Mesendoderm (in vitro differentiated cells): ENCODE results near the gene FMOD.

ENCODE experiments used
- DNase-seq: peaks from one replicate; pipeline ENCODE4 v3.0.0; 2013
- H2AK5ac ChIP-seq: 2 replicates; pipeline ENCODE4 v1.6.1; 2013; ENCODE audit warnings: low read length, inconsistent platforms
- H2BK120ac ChIP-seq: 2 replicates; pipeline ENCODE4 v1.6.1; 2013; ENCODE audit warnings: low read depth, mild to moderate bottlenecking, low read length, moderate library complexity, mixed read lengths
- H2BK15ac ChIP-seq: replicated peaks from 2 replicates; pipeline ENCODE4 v1.6.1; 2013; ENCODE audit warnings: low read depth, mild to moderate bottlenecking, moderate library complexity
- H2BK5ac ChIP-seq: 2 replicates; pipeline ENCODE4 v1.6.1; 2013; ENCODE audit warnings: low read length, inconsistent platforms
- H3K18ac ChIP-seq: 2 replicates; pipeline ENCODE4 v1.6.1; 2013; ENCODE audit warnings: mild to moderate bottlenecking, low read length, mixed read lengths
- H3K23ac ChIP-seq: one replicate; pipeline ENCODE4 v1.6.1; 2013; ENCODE audit warnings: low read length
- H3K27ac ChIP-seq: 2 replicates; pipeline ENCODE4 v1.5.1; 2013; ENCODE audit warnings: low read depth, mild to moderate bottlenecking, inconsistent platforms, low read length, moderate library complexity
- H3K27me3 ChIP-seq: 2 replicates; pipeline ENCODE4 v1.6.1; 2013; ENCODE audit warnings: low read length, control low read depth, mild to moderate bottlenecking, inconsistent platforms; ENCODE audit not compliant: insufficient read depth, poor library complexity
- H3K36me3 ChIP-seq: 2 replicates; pipeline ENCODE4 v1.6.1; 2013; ENCODE audit warnings: low read length, inconsistent platforms; ENCODE audit not compliant: control insufficient read depth, insufficient read depth
- H3K4ac ChIP-seq: one replicate; pipeline ENCODE4 v1.6.1; 2013; ENCODE audit warnings: low read depth, mild to moderate bottlenecking, low read length, moderate library complexity
- H3K4me1 ChIP-seq: 2 replicates; pipeline ENCODE4 v1.6.1; 2013; ENCODE audit warnings: low read depth, low read length, inconsistent platforms; ENCODE audit not compliant: control insufficient read depth
- H3K4me2 ChIP-seq: 2 replicates; pipeline ENCODE4 v1.6.1; 2013; ENCODE audit warnings: low read length
- H3K4me3 ChIP-seq: 2 replicates; pipeline ENCODE4 v1.5.1; 2013; ENCODE audit warnings: mild to moderate bottlenecking, low read length
- H3K56ac ChIP-seq: one replicate; pipeline ENCODE4 v1.6.1; 2013; ENCODE audit warnings: low read length
- H3K79me1 ChIP-seq: 2 replicates; pipeline ENCODE4 v1.6.1; 2013; ENCODE audit warnings: low read length, inconsistent platforms
- H3K79me2 ChIP-seq: 2 replicates; pipeline ENCODE4 v1.6.1; 2013; ENCODE audit warnings: mild to moderate bottlenecking, low read length; ENCODE audit not compliant: control insufficient read depth, insufficient read depth
- H3K9ac ChIP-seq: 2 replicates; pipeline ENCODE4 v1.6.1; 2013; ENCODE audit warnings: low read length, inconsistent platforms
- H4K5ac ChIP-seq: one replicate; pipeline ENCODE4 v1.6.1; 2013; ENCODE audit warnings: low read length
- H4K8ac ChIP-seq: one replicate; pipeline ENCODE4 v1.6.1; 2013; ENCODE audit warnings: low read depth, mild to moderate bottlenecking, control low read depth, low read length, moderate library complexity
- WGBS: extraction: QIAGEN DNeasy Blood & Tissue Kit; methylation state at CpG from one replicate; pipeline ENCODE4 v1.1.7; 2013; ENCODE audit warnings: low lambda C conversion rate, missing lambda C conversion rate; ENCODE audit not compliant: insufficient coverage; ENCODE audit errors: extremely low coverage; 5-methylcytosine and 5-hydroxymethylcytosine counted together

The FMOD gene

GRCh38 chr1:203304391-203304918, 46.5 kb downstream of the FMOD start:
- no CpG with 5 or more reads among the region's 9 CpGs for WGBS
- H4K8ac ChIP-seq: no peak overlapping the region
- DNase-seq: no peak

GRCh38 chr1:203302894-203303293, 48.0 kb downstream of the FMOD start:
- H3K27me3 ChIP-seq: no peaks in the 10 kb centered on the region

More at GRCh38 chr1:203304391-203304918, 46.5 kb downstream of the FMOD start:
- Histone ChIP-seq H3K23ac (no peak overlapping the region), H3K79me1 (no peaks in the 10 kb centered on the region), H3K56ac (peak overlapping the region; percentile 86), H3K27ac (no peak overlapping the region), H3K4me2 (peak overlapping the region; percentile 69), H3K9ac (peak overlapping the region; percentile 69), H3K18ac (no peak overlapping the region), H4K5ac (no peak overlapping the region), H3K4me1 (peaks cover 19% of the 10 kb centered on the region), H3K36me3 (no peaks in the 10 kb centered on the region), H2BK15ac (no peak overlapping the region), H2AK5ac (no peak overlapping the region), H2BK120ac (no peak overlapping the region), H3K4ac (no peak overlapping the region), H3K79me2 (no peaks in the 10 kb centered on the region), H3K27me3 (no peaks in the 10 kb centered on the region), H3K4me3 (no peak overlapping the region), H2BK5ac (no peak overlapping the region)

DNA sequence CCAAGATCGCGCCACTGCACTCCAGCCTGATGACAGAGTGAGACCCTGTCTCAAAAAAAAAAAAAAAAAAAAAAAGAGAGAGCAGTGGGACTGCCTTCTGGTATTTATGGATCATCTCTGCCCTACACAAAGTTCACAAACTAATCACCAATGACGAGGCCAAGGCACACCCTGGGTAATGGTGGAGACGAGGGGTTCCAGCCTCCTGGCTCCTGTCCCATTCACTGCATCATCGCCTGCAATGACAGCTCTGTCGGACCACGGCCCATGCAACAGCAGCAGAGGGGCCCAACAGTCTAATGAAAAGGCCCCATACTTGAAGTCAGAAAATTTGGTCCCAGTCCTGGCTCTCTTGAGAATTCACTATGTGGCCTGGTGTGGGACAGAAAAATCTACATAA, 48.5 kb downstream of the FMOD start:
- DNase-seq: no peak
- no peak overlapping the region for H3K23ac ChIP-seq
- H2BK120ac ChIP-seq: no peak overlapping the region
- no peak overlapping the region for H3K4me2 ChIP-seq
- no peak overlapping the region for H3K56ac ChIP-seq
- no peak overlapping the region for H3K4ac ChIP-seq
- no peak overlapping the region for H2BK15ac ChIP-seq
- H4K8ac ChIP-seq: no peak overlapping the region
- no peak overlapping the region for H4K5ac ChIP-seq
- no CpG with 5 or more reads among the region's 7 CpGs for WGBS
- H3K36me3 ChIP-seq: no peaks in the 10 kb centered on the region
- no peaks in the 10 kb centered on the region for H3K79me2 ChIP-seq
- no peak overlapping the region for H3K27ac ChIP-seq
- H3K79me1 ChIP-seq: no peaks in the 10 kb centered on the region
- H3K27me3 ChIP-seq: no peaks in the 10 kb centered on the region
- H3K9ac ChIP-seq: no peak overlapping the region
- no peak overlapping the region for H2AK5ac ChIP-seq
- no peak overlapping the region for H2BK5ac ChIP-seq
- peaks cover 8% of the 10 kb centered on the region for H3K4me1 ChIP-seq
- H3K18ac ChIP-seq: no peak overlapping the region
- no peak overlapping the region for H3K4me3 ChIP-seq

More at GRCh38 chr1:203302894-203303293, 48.0 kb downstream of the FMOD start:
- Histone ChIP-seq H3K18ac (no peak overlapping the region), H3K56ac (no peak overlapping the region), H3K23ac (no peak overlapping the region), H3K4ac (no peak overlapping the region), H3K27ac (no peak overlapping the region), H3K36me3 (no peaks in the 10 kb centered on the region), H4K8ac (no peak overlapping the region), H3K4me1 (peaks cover 9% of the 10 kb centered on the region), H2BK5ac (no peak overlapping the region), H4K5ac (no peak overlapping the region), H3K79me1 (no peaks in the 10 kb centered on the region), H2BK120ac (no peak overlapping the region), H2BK15ac (no peak overlapping the region), H3K9ac (no peak overlapping the region), H2AK5ac (no peak overlapping the region), H3K4me3 (no peak overlapping the region), H3K79me2 (no peaks in the 10 kb centered on the region), H3K4me2 (no peak overlapping the region)
- DNase-seq: no peak
- no CpG with 5 or more reads among the region's 3 CpGs for WGBS

- H3K4me1 ChIP-seq: peaks cover 3% of the 10 kb centered on the region
- H2BK5ac ChIP-seq: no peak overlapping the region
- H3K27me3 ChIP-seq: no peaks in the 10 kb centered on the region
- H3K4ac ChIP-seq: no peak overlapping the region
- H3K79me2 ChIP-seq: no peaks in the 10 kb centered on the region
- no peak overlapping the region for H3K27ac ChIP-seq
- no peak for DNase-seq
- no peak overlapping the region for H4K8ac ChIP-seq
- no peak overlapping the region for H3K23ac ChIP-seq
- no peak overlapping the region for H4K5ac ChIP-seq
- H3K4me2 ChIP-seq: no peak overlapping the region
- no peak overlapping the region for H2BK15ac ChIP-seq
- no peak overlapping the region for H3K56ac ChIP-seq
- no peak overlapping the region for H2AK5ac ChIP-seq
- no peak overlapping the region for H3K9ac ChIP-seq
- no peak overlapping the region for H3K4me3 ChIP-seq
- H3K18ac ChIP-seq: no peak overlapping the region
- H2BK120ac ChIP-seq: no peak overlapping the region
- H3K79me1 ChIP-seq: no peaks in the 10 kb centered on the region
- no peaks in the 10 kb centered on the region for H3K36me3 ChIP-seq
Observed at GRCh38 chr1:203301331-203301668, 49.6 kb downstream of the FMOD start.

GRCh38 chr1:203300441-203301330, 50.2 kb downstream of the FMOD start:
- H3K4ac ChIP-seq: no peak overlapping the region

More at GRCh38 chr1:203300441-203301330, 50.2 kb downstream of the FMOD start:
- Histone ChIP-seq H2AK5ac (no peak overlapping the region), H3K79me2 (no peaks in the 10 kb centered on the region), H3K27ac (no peak overlapping the region), H3K4me2 (no peak overlapping the region), H3K23ac (no peak overlapping the region), H3K4me3 (no peak overlapping the region), H4K8ac (no peak overlapping the region), H3K56ac (no peak overlapping the region), H2BK120ac (no peak overlapping the region), H3K9ac (no peak overlapping the region), H3K4me1 (peaks cover 9% of the 10 kb centered on the region), H2BK5ac (no peak overlapping the region), H3K36me3 (no peaks in the 10 kb centered on the region), H3K27me3 (no peaks in the 10 kb centered on the region), H3K18ac (no peak overlapping the region), H2BK15ac (no peak overlapping the region), H4K5ac (no peak overlapping the region), H3K79me1 (no peaks in the 10 kb centered on the region)
- no peak for DNase-seq
- WGBS: no CpG with 5 or more reads among the region's 11 CpGs
